ENCODE results near the gene CEP131. TPM values are rescaled to one million over a fixed set of nuclear protein-coding genes. Genes with fewer than 3 reads are reported as not detected.

The CEP131 gene
- total and polyA plus RNA-seq, 7 experiments from 2014 or later, result 2.7 to 13.0 (median 9.7) TPM

- H3K4me3 ChIP-seq (ENCODE audit: low read length), result no peak overlapping the region
- ChIA-PET POLR2A (no interaction called here), CTCF (interaction anchor here (0.6 to 1.2 kb wide), 2 partner anchors 226 to 752 kb away, joined by 3 read pairs; no protein-coding TSS in a partner anchor)
- DNase-seq (no peak), ATAC-seq (no peak)
- H3K27me3 Mint-ChIP-seq, result no peaks in the 10 kb centered on the region
- H3K9me3 ChIP-seq (ENCODE audit: control insufficient read depth in 2 of 3, low read length in 3 of 3), result no peaks in the 10 kb centered on the region
- peaks cover 1 to 13% (median 5%) of the 10 kb centered on the region in 5 donors for H3K36me3 Mint-ChIP-seq
- no peak overlapping the region for H3K27ac ChIP-seq (ENCODE audit: low read depth, low read length)
- no peaks in the 10 kb centered on the region for H3K4me1 ChIP-seq (ENCODE audit: control insufficient read depth in 2 of 2, insufficient read depth in 2 of 2, low read length in 2 of 2)
- H3K4me3 Mint-ChIP-seq, result no peak overlapping the region
- H3K36me3 ChIP-seq (ENCODE audit: control insufficient read depth in 2 of 3, insufficient read depth in 3 of 3, low read length in 3 of 3), result peaks cover 0 to 83% (median 0%) of the 10 kb centered on the region in 3 experiments
- intact Hi-C loops (cut with micrococcal nuclease), result loop anchor here in 1 of 2 donors (10.0 kb wide), 1 partner anchor 127 kb away; no protein-coding TSS in a partner anchor
- peaks cover 0 to 3% (median 0%) of the 10 kb centered on the region in 11 donors for H3K9me3 Mint-ChIP-seq
- H3K27ac Mint-ChIP-seq, result no peak overlapping the region
- H3K27me3 ChIP-seq (ENCODE audit: control insufficient read depth in 2 of 2, insufficient read depth in 2 of 2, low read length in 2 of 2), result no peaks in the 10 kb centered on the region
- peaks cover 3 to 7% (median 4%) of the 10 kb centered on the region in 7 donors for H3K4me1 Mint-ChIP-seq
Measured at GRCh38 chr17:81258292-81258691, 35.5 kb upstream of the CEP131 start.

GRCh38 chr17:81257533-81257932 lies 34.8 kb upstream of the CEP131 start:
- H3K27me3 Mint-ChIP-seq, result no peaks in the 10 kb centered on the region
- no peak for DNase-seq
- intact Hi-C loops (cut with micrococcal nuclease), result loop anchor here in 1 of 2 donors (10.0 kb wide), 1 partner anchor 127 kb away; no protein-coding TSS in a partner anchor
- H3K9me3 ChIP-seq (ENCODE audit: control insufficient read depth in 2 of 3, low read length in 3 of 3), result no peaks in the 10 kb centered on the region
- no peak overlapping the region for H3K4me3 ChIP-seq (ENCODE audit: low read length)
- peaks cover 0 to 3% (median 0%) of the 10 kb centered on the region in 11 donors for H3K9me3 Mint-ChIP-seq
- peaks cover 0 to 82% (median 2%) of the 10 kb centered on the region in 3 experiments for H3K36me3 ChIP-seq (ENCODE audit: control insufficient read depth in 2 of 3, insufficient read depth in 3 of 3, low read length in 3 of 3)
- ATAC-seq, result no peak
- ChIA-PET POLR2A (no interaction called here), CTCF (no interaction called here)
- H3K27me3 ChIP-seq (ENCODE audit: control insufficient read depth in 2 of 2, insufficient read depth in 2 of 2, low read length in 2 of 2), result no peaks in the 10 kb centered on the region
- peaks cover 4 to 13% (median 7%) of the 10 kb centered on the region in 5 donors for H3K36me3 Mint-ChIP-seq
- peak overlapping the region in 1 of 9 donors; percentile 43 for H3K27ac Mint-ChIP-seq
- no peaks in the 10 kb centered on the region for H3K4me1 ChIP-seq (ENCODE audit: control insufficient read depth in 2 of 2, insufficient read depth in 2 of 2, low read length in 2 of 2)
- H3K4me3 Mint-ChIP-seq, result no peak overlapping the region
- H3K27ac ChIP-seq (ENCODE audit: low read depth, low read length), result no peak overlapping the region
- peaks cover 6 to 10% (median 7%) of the 10 kb centered on the region in 7 donors for H3K4me1 Mint-ChIP-seq

GRCh38 chr17:81256616-81257015 lies 33.9 kb upstream of the CEP131 start:
- DNase-seq, result no peak
- intact Hi-C loops (cut with micrococcal nuclease), result loop anchor here in 1 of 2 donors (10.0 kb wide), 1 partner anchor 128 kb away; no protein-coding TSS in a partner anchor
- no peaks in the 10 kb centered on the region for H3K4me1 ChIP-seq (ENCODE audit: control insufficient read depth in 2 of 2, insufficient read depth in 2 of 2, low read length in 2 of 2)
- H3K4me3 ChIP-seq (ENCODE audit: low read length), result no peak overlapping the region
- ATAC-seq, result no peak
- Mint-ChIP-seq H3K4me3 (peak overlapping the region in 1 of 10 donors; percentile 14), H3K27me3 (no peaks in the 10 kb centered on the region), H3K36me3 (peaks cover 4 to 11% (median 7%) of the 10 kb centered on the region in 5 donors), H3K4me1 (peaks cover 6 to 10% (median 7%) of the 10 kb centered on the region in 7 donors), H3K9me3 (peaks cover 0 to 3% (median 0%) of the 10 kb centered on the region in 11 donors), H3K27ac (no peak overlapping the region)
- peaks cover 0 to 82% (median 4%) of the 10 kb centered on the region in 3 experiments for H3K36me3 ChIP-seq (ENCODE audit: control insufficient read depth in 2 of 3, insufficient read depth in 3 of 3, low read length in 3 of 3)
- ChIA-PET POLR2A (no interaction called here), CTCF (interaction anchor here (0.6 to 0.8 kb wide), 2 partner anchors 165 to 228 kb away, joined by 3 to 4 read pairs; no protein-coding TSS in a partner anchor)
- H3K27ac ChIP-seq (ENCODE audit: low read depth, low read length), result no peak overlapping the region
- no peaks in the 10 kb centered on the region for H3K27me3 ChIP-seq (ENCODE audit: control insufficient read depth in 2 of 2, insufficient read depth in 2 of 2, low read length in 2 of 2)
- H3K9me3 ChIP-seq (ENCODE audit: control insufficient read depth in 2 of 3, low read length in 3 of 3), result no peaks in the 10 kb centered on the region

- ChIA-PET CTCF (interaction anchor here (0.8 to 2.0 kb wide), 2 partner anchors 227 to 230 kb away, joined by 3 to 5 read pairs; no protein-coding TSS in a partner anchor), POLR2A (no interaction called here)
- ATAC-seq (peak; percentile 47), DNase-seq (no peak)
- H3K27me3 ChIP-seq (ENCODE audit: control insufficient read depth in 2 of 2, insufficient read depth in 2 of 2, low read length in 2 of 2), result no peaks in the 10 kb centered on the region
- Mint-ChIP-seq H3K9me3 (peaks cover 0 to 5% (median 0%) of the 10 kb centered on the region in 11 donors), H3K27me3 (no peaks in the 10 kb centered on the region), H3K36me3 (peaks cover 4 to 15% (median 7%) of the 10 kb centered on the region in 5 donors), H3K4me3 (no peak overlapping the region), H3K4me1 (peaks cover 6 to 10% (median 7%) of the 10 kb centered on the region in 7 donors), H3K27ac (no peak overlapping the region)
- intact Hi-C loops (cut with micrococcal nuclease), result loop anchor here in 1 of 2 donors (10.0 kb wide), 1 partner anchor 130 kb away; no protein-coding TSS in a partner anchor
- H3K9me3 ChIP-seq (ENCODE audit: control insufficient read depth in 2 of 3, low read length in 3 of 3), result no peaks in the 10 kb centered on the region
- no peaks in the 10 kb centered on the region for H3K4me1 ChIP-seq (ENCODE audit: control insufficient read depth in 2 of 2, insufficient read depth in 2 of 2, low read length in 2 of 2)
- no peak overlapping the region for H3K27ac ChIP-seq (ENCODE audit: low read depth, low read length)
- H3K4me3 ChIP-seq (ENCODE audit: low read length), result no peak overlapping the region
- H3K36me3 ChIP-seq (ENCODE audit: control insufficient read depth in 2 of 3, insufficient read depth in 3 of 3, low read length in 3 of 3), result peaks cover 0 to 82% (median 7%) of the 10 kb centered on the region in 3 experiments
Measured at GRCh38 chr17:81254955-81255717, 32.4 kb upstream of the CEP131 start.

GRCh38 chr17:81253358-81254131 lies 30.8 kb upstream of the CEP131 start:
- Mint-ChIP-seq H3K27me3 (no peaks in the 10 kb centered on the region), H3K4me3 (no peak overlapping the region), H3K36me3 (peaks cover 4 to 15% (median 7%) of the 10 kb centered on the region in 5 donors), H3K4me1 (peaks cover 6 to 10% (median 7%) of the 10 kb centered on the region in 7 donors), H3K27ac (peak overlapping the region in 5 of 9 donors; percentile 2 to 67 (median 27)), H3K9me3 (peaks cover 0 to 5% (median 0%) of the 10 kb centered on the region in 11 donors)
- Histone ChIP-seq H3K4me1 (ENCODE audit: control insufficient read depth in 2 of 2, insufficient read depth in 2 of 2, low read length in 2 of 2) (no peaks in the 10 kb centered on the region), H3K27ac (ENCODE audit: low read depth, low read length) (no peak overlapping the region), H3K27me3 (ENCODE audit: control insufficient read depth in 2 of 2, insufficient read depth in 2 of 2, low read length in 2 of 2) (no peaks in the 10 kb centered on the region), H3K9me3 (ENCODE audit: control insufficient read depth in 2 of 3, low read length in 3 of 3) (no peaks in the 10 kb centered on the region), H3K4me3 (ENCODE audit: low read length) (no peak overlapping the region), H3K36me3 (ENCODE audit: control insufficient read depth in 2 of 3, insufficient read depth in 3 of 3, low read length in 3 of 3) (peaks cover 0 to 74% (median 7%) of the 10 kb centered on the region in 3 experiments)
- intact Hi-C loops (cut with micrococcal nuclease), result loop anchor here (1.0 to 10.0 kb wide), 5 partner anchors 43 to 348 kb away; no protein-coding TSS in a partner anchor
- DNase-seq (peak; percentile 34 to 74 (median 63)), ATAC-seq (peak; percentile 83)
- ChIA-PET POLR2A (interaction anchor here (1.0 to 1.4 kb wide), 2 partner anchors 14 to 231 kb away, joined by 4 read pairs; partner anchors contain the start of genes NDUFAF8 and TEPSIN), CTCF (interaction anchor here (0.7 to 2.0 kb wide), 6 partner anchors 40 to 347 kb away, joined by 3 to 11 read pairs (median 5); no protein-coding TSS in a partner anchor)

GRCh38 chr17:81252987-81253329 lies 30.2 kb upstream of the CEP131 start:
- Histone ChIP-seq H3K27ac (ENCODE audit: low read depth, low read length) (no peak overlapping the region), H3K36me3 (ENCODE audit: control insufficient read depth in 2 of 3, insufficient read depth in 3 of 3, low read length in 3 of 3) (peaks cover 0 to 68% (median 7%) of the 10 kb centered on the region in 3 experiments), H3K9me3 (ENCODE audit: control insufficient read depth in 2 of 3, low read length in 3 of 3) (no peaks in the 10 kb centered on the region), H3K4me1 (ENCODE audit: control insufficient read depth in 2 of 2, insufficient read depth in 2 of 2, low read length in 2 of 2) (no peaks in the 10 kb centered on the region), H3K27me3 (ENCODE audit: control insufficient read depth in 2 of 2, insufficient read depth in 2 of 2, low read length in 2 of 2) (no peaks in the 10 kb centered on the region), H3K4me3 (ENCODE audit: low read length) (no peak overlapping the region)
- Mint-ChIP-seq H3K4me3 (no peak overlapping the region), H3K27ac (peak overlapping the region in 3 of 9 donors; percentile 2 to 67 (median 13)), H3K4me1 (peaks cover 6 to 10% (median 7%) of the 10 kb centered on the region in 7 donors), H3K27me3 (no peaks in the 10 kb centered on the region), H3K9me3 (peaks cover 0 to 5% (median 0%) of the 10 kb centered on the region in 11 donors), H3K36me3 (peaks cover 4 to 15% (median 7%) of the 10 kb centered on the region in 5 donors)
- no peak for ATAC-seq
- no peak for DNase-seq
- intact Hi-C loops (cut with micrococcal nuclease), result loop anchor here (1.0 to 10.0 kb wide), 5 partner anchors 43 to 348 kb away; no protein-coding TSS in a partner anchor
- ChIA-PET POLR2A (interaction anchor here (1.0 to 1.4 kb wide), 2 partner anchors 14 to 231 kb away, joined by 4 read pairs; partner anchors contain the start of genes NDUFAF8 and TEPSIN), CTCF (interaction anchor here (0.8 to 1.3 kb wide), 4 partner anchors 43 to 347 kb away, joined by 3 to 11 read pairs (median 4); no protein-coding TSS in a partner anchor)
